Suprapubic skin (tissue), 4 donors: ENCODE data around the gene AMACR. TPM values are rescaled to one million over a fixed set of nuclear protein-coding genes. Genes with fewer than 3 reads are reported as not detected.
A peak's percentile ranks its signal among the peaks of the same experiment; 100 is the strongest.

ENCODE experiments used
- DNase-seq, 2 donors: peaks; one replicate each; pipeline ENCODE4 v3.0.0-alpha.2; 2019; ENCODE audit warnings: low spot score in 2 of 2
- H3K27ac ChIP-seq: fragments of 200-600 bp; sonication (generic); one replicate; pipeline ENCODE4 v1.5.1; 2019
- H3K27me3 ChIP-seq: fragments of 200-600 bp; sonication (generic); one replicate; pipeline ENCODE4 v1.5.1; 2019
- H3K36me3 ChIP-seq: fragments of 200-600 bp; sonication (generic); one replicate; pipeline ENCODE4 v1.5.1; 2019
- H3K4me1 ChIP-seq: fragments of 200-600 bp; sonication (generic); one replicate; pipeline ENCODE4 v1.5.1; 2019
- H3K4me3 ChIP-seq: fragments of 200-600 bp; sonication (generic); one replicate; pipeline ENCODE4 v1.5.1; 2019; ENCODE audit warnings: mild to moderate bottlenecking
- H3K9me3 ChIP-seq: fragments of 200-600 bp; sonication (generic); one replicate; pipeline ENCODE4 v1.5.1; 2019
- EP300 ChIP-seq: sonication (generic); formaldehyde crosslinking; IDR thresholded peaks from one replicate; pipeline ENCODE4 v1.6.1; 2017; ENCODE audit warnings: antibody characterized with exemption
- POLR2A ChIP-seq, 2 donors: fragments of 450-650 bp; IDR thresholded peaks; one replicate each; pipeline ENCODE4 v1.6.1; 2017; ENCODE audit warnings: antibody characterized with exemption in 2 of 2, mild to moderate bottlenecking in 2 of 2, moderate library complexity in 2 of 2
- POLR2AphosphoS5 ChIP-seq, 3 donors: sonication (generic); formaldehyde crosslinking; IDR thresholded peaks; one replicate each; pipeline ENCODE4 v1.6.1; 2017; ENCODE audit warnings: antibody characterized with exemption in 3 of 3
- WGBS: methylation state at CpG from one replicate; pipeline ENCODE4 v1.1.5; 2018; 5-methylcytosine and 5-hydroxymethylcytosine counted together
- total RNA-seq, 4 donors: library from RNA; depleted of rRNA; stranded (reverse); fragments of >200 nt; gene quantifications; one replicate each; pipeline ENCODE4 v1.1.0, GENCODE V29; 2016
- TF ChIP-seq, protein P1 (sequence below), 2 donors: fragments of 200-600 bp in 1 of 2; fragments of 450-650 bp in 1 of 2; sonication (generic) in 1 of 2; IDR thresholded peaks; one replicate each; pipeline ENCODE4 v1.5.1; 2016 to 2019; ENCODE audit warnings: antibody characterized with exemption in 2 of 2, mild to moderate bottlenecking in 1 of 2, moderate library complexity in 1 of 2

Gene AMACR
- total RNA-seq, 4 donors from 2014 or later, result 9.1 to 14.3 (median 11.5) TPM

GRCh38 chr5:34045023-34045422 is 37.2 kb upstream of the AMACR start:
- Histone ChIP-seq H3K4me3 (no peak overlapping the region), H3K36me3 (peaks cover 6% of the 10 kb centered on the region), H3K4me1 (peaks cover 7% of the 10 kb centered on the region), H3K27me3 (no peaks in the 10 kb centered on the region), H3K27ac (no peak overlapping the region), H3K9me3 (no peaks in the 10 kb centered on the region)
- DNase-seq, result no peak
- no peak for TF ChIP-seq POLR2AphosphoS5 (IDR thresholded peaks at IDR 0.05)
- WGBS, result 86% methylated on average over 3 of the region's 3 CpGs

DNA sequence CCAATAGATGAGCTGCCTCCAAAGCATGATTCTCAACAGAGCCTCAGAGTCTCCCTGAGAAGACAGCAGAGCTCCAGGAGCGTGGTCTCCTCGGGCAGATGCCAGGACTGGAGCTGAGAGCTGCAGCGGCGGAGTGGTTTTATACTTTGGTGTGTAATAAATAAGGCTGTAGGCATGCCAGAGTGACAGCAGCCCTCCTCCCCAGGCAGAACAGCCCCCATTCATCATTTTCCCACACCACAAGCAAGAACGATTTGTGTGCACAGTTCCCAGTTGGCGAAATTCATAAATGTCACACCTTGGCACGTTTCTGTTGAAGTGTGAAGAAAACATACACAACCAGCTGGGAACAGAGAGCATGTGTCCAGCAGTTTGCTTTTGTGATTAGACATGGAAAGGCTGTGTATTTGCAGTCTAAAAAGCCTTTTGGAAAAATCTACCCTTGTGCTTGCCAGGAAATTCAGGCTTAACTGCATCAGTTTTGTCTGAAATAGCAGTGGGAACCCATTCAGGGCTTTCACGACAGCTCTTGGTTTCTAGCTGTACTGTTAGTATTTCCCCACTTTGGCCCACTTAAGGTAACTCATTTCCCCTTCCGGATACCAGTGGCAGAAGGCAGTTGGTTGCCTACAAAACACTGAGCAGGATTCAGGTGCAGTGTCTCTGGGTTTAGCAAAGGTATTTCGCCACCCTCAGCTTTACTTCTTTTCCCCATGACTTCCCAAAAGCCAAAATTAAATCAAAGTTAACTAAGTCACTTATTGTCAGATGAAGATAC is 35.4 kb upstream of the AMACR start, which contains the start of gene C1QTNF3:
Gene C1QTNF3, minus strand, starts transcription at position 115 of the 778 bp plus-strand sequence. Its CDS starts 88 bp downstream, at position 27.
- H3K4me1 ChIP-seq, result peaks cover 7% of the 10 kb centered on the region
- no peak for TF ChIP-seq POLR2AphosphoS5 (IDR thresholded peaks at IDR 0.05)
- no peak for TF ChIP-seq EP300
- no peak for TF ChIP-seq POLR2A (IDR thresholded peaks at IDR 0.05)
- TF ChIP-seq, protein P1, sequence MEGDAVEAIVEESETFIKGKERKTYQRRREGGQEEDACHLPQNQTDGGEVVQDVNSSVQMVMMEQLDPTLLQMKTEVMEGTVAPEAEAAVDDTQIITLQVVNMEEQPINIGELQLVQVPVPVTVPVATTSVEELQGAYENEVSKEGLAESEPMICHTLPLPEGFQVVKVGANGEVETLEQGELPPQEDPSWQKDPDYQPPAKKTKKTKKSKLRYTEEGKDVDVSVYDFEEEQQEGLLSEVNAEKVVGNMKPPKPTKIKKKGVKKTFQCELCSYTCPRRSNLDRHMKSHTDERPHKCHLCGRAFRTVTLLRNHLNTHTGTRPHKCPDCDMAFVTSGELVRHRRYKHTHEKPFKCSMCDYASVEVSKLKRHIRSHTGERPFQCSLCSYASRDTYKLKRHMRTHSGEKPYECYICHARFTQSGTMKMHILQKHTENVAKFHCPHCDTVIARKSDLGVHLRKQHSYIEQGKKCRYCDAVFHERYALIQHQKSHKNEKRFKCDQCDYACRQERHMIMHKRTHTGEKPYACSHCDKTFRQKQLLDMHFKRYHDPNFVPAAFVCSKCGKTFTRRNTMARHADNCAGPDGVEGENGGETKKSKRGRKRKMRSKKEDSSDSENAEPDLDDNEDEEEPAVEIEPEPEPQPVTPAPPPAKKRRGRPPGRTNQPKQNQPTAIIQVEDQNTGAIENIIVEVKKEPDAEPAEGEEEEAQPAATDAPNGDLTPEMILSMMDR (IDR thresholded peaks at IDR 0.05), result no peak
- H3K4me3 ChIP-seq, result peak within 1 kb of the TSS; percentile 8
- WGBS, result 61% methylated on average over 10 of the region's 10 CpGs
- peak within 1 kb of the TSS; percentile 27 for H3K27ac ChIP-seq
- DNase-seq, result no peak
- H3K27me3 ChIP-seq, result no peaks in the 10 kb centered on the region
- no peaks in the 10 kb centered on the region for H3K36me3 ChIP-seq
- no peaks in the 10 kb centered on the region for H3K9me3 ChIP-seq

DNA sequence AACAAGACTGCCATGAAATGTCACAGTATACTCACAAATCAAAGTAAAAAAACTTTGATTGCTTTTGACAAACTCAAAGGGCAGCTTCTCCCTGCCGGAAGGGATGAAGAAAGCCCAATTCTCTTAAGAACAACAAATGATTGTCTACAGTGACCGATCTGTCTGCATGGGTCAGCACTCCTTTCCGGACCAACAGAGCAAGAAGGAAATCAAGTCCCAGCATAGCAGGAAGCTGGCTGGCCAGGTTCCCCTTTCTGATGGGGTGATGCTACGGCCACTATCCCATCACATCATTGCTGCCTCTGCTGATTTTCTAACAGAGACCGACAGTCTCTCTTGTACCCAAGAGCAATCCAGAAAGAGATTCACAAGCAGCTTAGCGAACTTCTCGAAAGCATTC is 34.5 kb upstream of the AMACR start:
- Histone ChIP-seq H3K4me1 (peaks cover 14% of the 10 kb centered on the region), H3K27me3 (no peaks in the 10 kb centered on the region), H3K9me3 (no peaks in the 10 kb centered on the region), H3K4me3 (peak overlapping the region; percentile 8), H3K27ac (no peak overlapping the region), H3K36me3 (no peaks in the 10 kb centered on the region)
- TF ChIP-seq POLR2AphosphoS5 (IDR thresholded peaks at IDR 0.05), result no peak
- TF ChIP-seq EP300, result no peak
- no peak for TF ChIP-seq POLR2A (IDR thresholded peaks at IDR 0.05)
- TF ChIP-seq, protein P1 (IDR thresholded peaks at IDR 0.05), result no peak
- WGBS, result 56% methylated on average over 7 of the region's 7 CpGs
- DNase-seq, result no peak

GRCh38 chr5:34041247-34041972 is 33.6 kb upstream of the AMACR start:
- TF ChIP-seq EP300 (no peak), POLR2A (IDR thresholded peaks at IDR 0.05) (no peak), POLR2AphosphoS5 (IDR thresholded peaks at IDR 0.05) (no peak)
- TF ChIP-seq, protein P1 (IDR thresholded peaks at IDR 0.05), result no peak
- WGBS, result 54% methylated on average over 1 of the region's 1 CpG
- DNase-seq, result no peak
- Histone ChIP-seq H3K4me3 (no peak overlapping the region), H3K9me3 (no peaks in the 10 kb centered on the region), H3K36me3 (no peaks in the 10 kb centered on the region), H3K27me3 (no peaks in the 10 kb centered on the region), H3K4me1 (peaks cover 14% of the 10 kb centered on the region), H3K27ac (no peak overlapping the region)

- H3K4me1 ChIP-seq, result peaks cover 14% of the 10 kb centered on the region
- no peaks in the 10 kb centered on the region for H3K27me3 ChIP-seq
- H3K4me3 ChIP-seq, result no peak overlapping the region
- 74% methylated on average over 3 of the region's 3 CpGs for WGBS
- no peak overlapping the region for H3K27ac ChIP-seq
- H3K36me3 ChIP-seq, result peaks cover under 1% of the 10 kb centered on the region
- no peak for DNase-seq
- no peak for TF ChIP-seq POLR2AphosphoS5 (IDR thresholded peaks at IDR 0.05)
- no peak for TF ChIP-seq EP300
- TF ChIP-seq, protein P1 (IDR thresholded peaks at IDR 0.05), result no peak
- no peak for TF ChIP-seq POLR2A (IDR thresholded peaks at IDR 0.05)
- H3K9me3 ChIP-seq, result no peaks in the 10 kb centered on the region
Observed at GRCh38 chr5:34040472-34040871, 32.6 kb upstream of the AMACR start.
